Gastroesophageal sphincter (tissue), 4 donors: ENCODE results near the gene CAPZB. TPM values are rescaled to one million over a fixed set of nuclear protein-coding genes. Genes with fewer than 3 reads are reported as not detected.

Source experiments
- ATAC-seq: fragments of 150-250 bp; one replicate; pipeline ENCODE4 v1.9.1; 2016; ENCODE audit warnings: mild to moderate bottlenecking, moderate library complexity
- H3K27ac ChIP-seq, 4 donors: fragments of 200-600 bp; sonication (generic) in 3 of 4; 1 replicate in 3 of 4; 2 replicates in 1 of 4; pipeline ENCODE4 v1.5.1; 2016 to 2019
- H3K27me3 ChIP-seq: fragments of 200-600 bp; sonication (generic); one replicate; pipeline ENCODE4 v1.5.1; 2019
- H3K36me3 ChIP-seq, 2 donors: fragments of 200-600 bp; sonication (generic); one replicate each; pipeline ENCODE4 v1.5.1; 2019; ENCODE audit warnings: control low read depth in 1 of 2
- H3K4me1 ChIP-seq, 3 donors: fragments of 200-600 bp; sonication (generic); 1 replicate in 2 of 3; 2 replicates in 1 of 3; pipeline ENCODE4 v1.5.1; 2016 to 2019; ENCODE audit warnings: control low read depth in 2 of 3
- H3K4me3 ChIP-seq, 2 donors: fragments of 200-600 bp; sonication (generic); one replicate each; pipeline ENCODE4 v1.5.1; 2019; ENCODE audit warnings: mild to moderate bottlenecking in 1 of 2, moderate library complexity in 1 of 2
- H3K9me3 ChIP-seq, 3 donors: fragments of 200-600 bp; sonication (generic); one replicate each; pipeline ENCODE4 v1.5.1; 2017 to 2019; ENCODE audit warnings: control low read depth in 2 of 3
- CTCF ChIP-seq, 4 experiments: fragments of 200-600 bp in 2 of 4; fragments of 450-650 bp in 2 of 4; sonication (generic) in 1 of 4; IDR thresholded peaks; one replicate each; pipeline ENCODE4 v1.5.1; 2017 to 2019; ENCODE audit warnings: antibody characterized with exemption in 4 of 4, mild to moderate bottlenecking in 2 of 4, moderate library complexity in 2 of 4
- EP300 ChIP-seq: sonication (generic); formaldehyde crosslinking; IDR thresholded peaks from one replicate; pipeline ENCODE4 v1.6.1; 2017; ENCODE audit warnings: antibody characterized with exemption, mild to moderate bottlenecking
- POLR2A ChIP-seq, 2 donors: fragments of 450-650 bp; IDR thresholded peaks; one replicate each; pipeline ENCODE4 v1.6.1; 2017; ENCODE audit warnings: antibody characterized with exemption in 2 of 2, mild to moderate bottlenecking in 2 of 2, moderate library complexity in 1 of 2
- POLR2AphosphoS5 ChIP-seq: sonication (generic); formaldehyde crosslinking; IDR thresholded peaks from one replicate; pipeline ENCODE4 v1.6.1; 2017; ENCODE audit warnings: antibody characterized with exemption
- WGBS, 2 donors: methylation state at CpG; one replicate each; pipeline ENCODE4 v1.1.5; 2018; ENCODE audit warnings: low coverage in 1 of 2; 5-methylcytosine and 5-hydroxymethylcytosine counted together
- total RNA-seq, 4 donors: library from RNA; depleted of rRNA; stranded (reverse); fragments of >200 nt; gene quantifications; one replicate each; pipeline ENCODE4 v1.1.0, GENCODE V29; 2016

Gene CAPZB
- total RNA-seq, 4 donors from 2014 or later: 160 to 288 (median 184) TPM

DNA sequence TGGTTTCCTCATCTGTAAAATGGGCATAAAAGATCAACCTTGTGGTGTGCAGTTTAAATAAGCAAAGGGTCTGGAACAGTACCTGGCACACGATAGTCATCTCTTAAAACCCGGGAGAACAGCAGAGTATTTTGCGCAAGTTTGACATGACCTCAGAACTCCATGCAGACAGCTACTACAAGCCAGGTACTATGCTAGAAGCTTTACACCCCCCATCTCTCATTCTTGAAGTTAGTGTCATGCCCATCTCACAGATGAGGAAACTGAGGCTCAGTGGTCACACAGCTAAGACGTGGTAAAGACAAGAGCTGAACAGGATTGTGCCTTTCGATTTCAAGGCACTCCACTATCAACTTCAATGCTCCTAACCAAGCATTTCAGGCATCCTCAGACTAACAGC is 78.7 kb downstream of the CAPZB start:
- no peak for ATAC-seq
- Histone ChIP-seq H3K9me3 (no peaks in the 10 kb centered on the region), H3K27me3 (no peaks in the 10 kb centered on the region), H3K4me3 (no peak overlapping the region), H3K36me3 (no peaks in the 10 kb centered on the region), H3K27ac (peak overlapping the region; percentile 8 to 93 (median 92)), H3K4me1 (peaks cover 18 to 100% (median 43%) of the 10 kb centered on the region in 3 donors)
- TF ChIP-seq CTCF (IDR thresholded peaks at IDR 0.05): no peak
- TF ChIP-seq EP300: no peak
- TF ChIP-seq POLR2A (IDR thresholded peaks at IDR 0.05): no peak
- no peak for TF ChIP-seq POLR2AphosphoS5
- WGBS, 2 donors: 84 to 89% methylated on average over 4 to 5 of the region's 5 CpGs

GRCh38 chr1:19405761-19406487 is 79.4 kb downstream of the CAPZB start:
- TF ChIP-seq POLR2A (IDR thresholded peaks at IDR 0.05) (no peak), POLR2AphosphoS5 (peak; percentile 14), EP300 (no peak)
- Histone ChIP-seq H3K4me1 (peaks cover 23 to 100% (median 51%) of the 10 kb centered on the region in 3 donors), H3K36me3 (no peaks in the 10 kb centered on the region), H3K27ac (peak overlapping the region; percentile 49 to 93 (median 92)), H3K27me3 (no peaks in the 10 kb centered on the region), H3K9me3 (no peaks in the 10 kb centered on the region), H3K4me3 (no peak overlapping the region)
- peak; percentile 32 for ATAC-seq
- 12 to 48% methylated on average over 7 to 9 of the region's 22 CpGs for WGBS, 2 donors

DNA sequence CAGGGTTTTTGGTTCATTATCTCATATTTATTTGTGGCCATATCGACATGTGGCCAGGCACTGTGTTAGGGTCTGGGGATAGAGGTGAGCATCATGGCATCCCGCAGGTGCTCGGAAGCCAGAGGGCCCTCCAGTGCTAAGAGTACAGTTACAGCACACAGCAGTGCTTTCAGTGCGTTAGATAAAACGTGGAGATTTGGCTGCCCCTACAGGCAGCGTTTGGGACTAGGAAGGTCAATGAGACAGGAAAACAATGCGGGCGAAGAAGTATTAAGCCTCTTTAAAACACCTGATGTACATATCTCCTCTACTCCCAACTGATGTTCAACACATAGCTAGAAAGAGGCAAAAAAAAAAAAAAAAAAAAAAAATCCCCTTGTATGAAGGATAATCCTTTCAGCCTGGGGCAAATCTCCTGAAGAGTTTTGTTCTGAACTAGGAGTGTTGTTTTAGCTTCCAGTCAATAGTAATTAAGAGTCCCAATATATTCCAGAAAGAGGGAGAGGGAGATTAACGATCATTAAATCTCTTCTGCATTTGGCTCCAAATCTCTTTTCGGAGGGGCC is 80.1 kb downstream of the CAPZB start:
- H3K4me3 ChIP-seq: no peak overlapping the region
- H3K9me3 ChIP-seq: no peaks in the 10 kb centered on the region
- no peak for TF ChIP-seq POLR2A (IDR thresholded peaks at IDR 0.05)
- TF ChIP-seq POLR2AphosphoS5: no peak
- TF ChIP-seq CTCF (IDR thresholded peaks at IDR 0.05): peak in 3 of 4 experiments; percentile 44 to 55 (median 51)
- H3K4me1 ChIP-seq: peaks cover 23 to 100% (median 55%) of the 10 kb centered on the region in 3 donors
- peak; percentile 52 for ATAC-seq
- 21 to 44% methylated on average over 6 to 9 of the region's 10 CpGs for WGBS, 2 donors
- no peaks in the 10 kb centered on the region for H3K36me3 ChIP-seq
- no peaks in the 10 kb centered on the region for H3K27me3 ChIP-seq
- peak overlapping the region; percentile 49 to 93 (median 92) for H3K27ac ChIP-seq

GRCh38 chr1:19404748-19405147 is 80.6 kb downstream of the CAPZB start:
- Histone ChIP-seq H3K4me1 (peaks cover 23 to 100% (median 55%) of the 10 kb centered on the region in 3 donors), H3K36me3 (no peaks in the 10 kb centered on the region), H3K27me3 (no peaks in the 10 kb centered on the region), H3K9me3 (no peaks in the 10 kb centered on the region), H3K27ac (peak overlapping the region; percentile 49 to 93 (median 92)), H3K4me3 (no peak overlapping the region)
- ATAC-seq: no peak
- TF ChIP-seq POLR2AphosphoS5 (no peak), CTCF (IDR thresholded peaks at IDR 0.05) (no peak)
- 18 to 68% methylated on average over 2 to 3 of the region's 5 CpGs for WGBS, 2 donors

- ATAC-seq: no peak
- H3K36me3 ChIP-seq: no peaks in the 10 kb centered on the region
- no peaks in the 10 kb centered on the region for H3K27me3 ChIP-seq
- H3K27ac ChIP-seq: peak overlapping the region; percentile 49 to 93 (median 92)
- 52% methylated on average over 4 to 5 of the region's 5 CpGs for WGBS, 2 donors
- no peaks in the 10 kb centered on the region for H3K9me3 ChIP-seq
- no peak overlapping the region for H3K4me3 ChIP-seq
- no peak for TF ChIP-seq CTCF (IDR thresholded peaks at IDR 0.05)
- TF ChIP-seq POLR2A (IDR thresholded peaks at IDR 0.05): no peak
- TF ChIP-seq EP300: no peak
- no peak for TF ChIP-seq POLR2AphosphoS5
- H3K4me1 ChIP-seq: peaks cover 23 to 100% (median 59%) of the 10 kb centered on the region in 3 donors
These were observed 82.1 kb downstream of the CAPZB start for GRCh38 chr1:19403256-19403655.
